Measurements from ENCODE around the gene GATA1.
A peak's percentile ranks its signal among the peaks of the same experiment; 100 is the strongest.
"Not testable (repeated sequence)": the region's sequence is repeated elsewhere in the genome, so short reads cannot be mapped to it uniquely, and the experiment has no call there.

The GATA1 gene

DNA sequence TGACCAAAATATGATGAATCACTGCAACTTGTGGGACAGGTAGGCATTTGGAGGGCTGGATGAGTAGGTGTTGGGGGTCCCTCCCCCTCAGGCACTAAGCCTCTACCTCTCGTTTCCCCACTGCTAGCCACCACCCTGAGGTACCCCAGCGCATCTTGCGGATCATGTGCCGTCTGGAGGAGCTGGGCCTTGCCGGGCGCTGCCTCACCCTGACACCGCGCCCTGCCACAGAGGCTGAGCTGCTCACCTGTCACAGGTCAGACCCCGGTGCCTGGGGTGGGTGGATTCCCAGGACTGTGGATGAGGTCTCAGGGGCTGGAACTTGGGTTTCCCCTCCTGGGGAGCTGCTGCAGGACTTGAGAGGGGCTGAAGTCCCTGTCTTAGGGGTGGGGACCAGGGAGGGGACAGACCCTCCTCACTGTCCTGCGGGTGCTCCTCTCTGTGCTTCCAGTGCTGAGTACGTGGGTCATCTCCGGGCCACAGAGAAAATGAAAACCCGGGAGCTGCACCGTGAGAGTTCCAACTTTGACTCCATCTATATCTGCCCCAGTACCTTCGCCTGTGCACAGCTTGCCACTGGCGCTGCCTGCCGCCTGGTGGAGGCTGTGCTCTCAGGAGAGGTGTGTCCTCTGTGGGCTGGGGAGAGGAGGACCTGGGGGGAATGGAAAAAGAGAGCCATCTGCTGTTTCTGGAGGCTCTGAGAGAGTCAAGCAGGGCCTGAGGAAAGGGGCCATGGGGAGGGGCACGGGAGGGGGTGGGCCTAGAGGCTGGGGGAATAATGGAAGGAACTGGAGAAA, 29.8 kb downstream of the GATA1 start:
- DNase-seq = no peak

DNA sequence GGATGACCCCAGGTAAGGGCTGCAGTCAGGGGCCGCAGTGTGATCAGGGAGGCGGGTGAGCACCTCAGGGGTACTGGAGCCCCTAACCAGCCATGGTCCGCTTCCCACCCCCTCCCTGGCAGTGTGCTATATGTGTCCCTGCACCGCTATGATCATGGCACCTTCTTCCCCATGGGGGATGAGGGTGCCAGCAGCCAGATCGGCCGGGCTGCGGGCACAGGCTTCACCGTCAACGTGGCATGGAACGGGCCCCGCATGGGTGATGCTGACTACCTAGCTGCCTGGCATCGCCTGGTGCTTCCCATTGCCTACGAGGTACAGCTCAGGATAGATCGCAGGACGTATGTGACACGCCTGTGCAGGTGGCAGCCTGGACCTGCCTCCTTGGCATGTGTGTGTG, 31.7 kb downstream of the GATA1 start:
- no peak for DNase-seq

DNA sequence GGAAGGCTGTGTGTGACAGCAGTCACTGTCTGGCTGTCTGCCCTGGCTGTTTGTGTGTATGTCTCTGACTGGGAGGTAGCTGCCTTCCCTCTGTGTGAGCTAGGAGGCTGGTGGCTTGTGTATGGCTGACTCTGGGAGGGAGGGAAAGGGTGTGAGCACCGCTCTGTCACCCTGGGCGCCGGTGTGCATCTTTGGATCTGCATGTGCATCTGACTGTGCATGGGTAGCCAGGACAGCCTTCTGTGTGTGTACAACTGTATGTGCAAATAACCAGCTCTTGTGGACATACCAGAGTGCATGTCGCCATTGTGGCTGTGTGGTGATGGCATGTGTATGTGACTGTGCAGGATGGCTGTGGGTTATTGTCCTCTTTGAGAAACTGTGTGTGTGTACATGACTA, 32.5 kb downstream of the GATA1 start:
- no peak for DNase-seq

DNA sequence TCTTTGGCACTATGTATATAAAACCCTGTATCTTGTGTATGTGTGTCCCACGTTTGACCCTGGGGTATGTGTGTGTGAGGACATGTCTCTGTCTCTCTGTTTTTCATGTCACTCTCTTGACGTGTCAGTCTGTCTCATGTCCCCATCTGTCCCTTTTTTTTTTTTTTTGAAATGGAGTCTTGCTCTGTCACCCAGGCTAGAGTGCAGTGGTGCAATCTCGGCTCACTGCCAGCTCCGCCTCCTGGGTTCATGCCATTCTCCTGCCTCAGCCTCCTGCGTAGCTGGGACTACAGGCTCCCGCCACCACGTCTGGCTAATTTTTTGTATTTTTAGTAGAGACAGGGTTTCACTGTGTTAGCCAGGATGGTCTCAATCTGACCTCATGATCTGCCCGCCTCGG, 33.0 kb downstream of the GATA1 start:
- not testable (repeated sequence) for DNase-seq

DNA sequence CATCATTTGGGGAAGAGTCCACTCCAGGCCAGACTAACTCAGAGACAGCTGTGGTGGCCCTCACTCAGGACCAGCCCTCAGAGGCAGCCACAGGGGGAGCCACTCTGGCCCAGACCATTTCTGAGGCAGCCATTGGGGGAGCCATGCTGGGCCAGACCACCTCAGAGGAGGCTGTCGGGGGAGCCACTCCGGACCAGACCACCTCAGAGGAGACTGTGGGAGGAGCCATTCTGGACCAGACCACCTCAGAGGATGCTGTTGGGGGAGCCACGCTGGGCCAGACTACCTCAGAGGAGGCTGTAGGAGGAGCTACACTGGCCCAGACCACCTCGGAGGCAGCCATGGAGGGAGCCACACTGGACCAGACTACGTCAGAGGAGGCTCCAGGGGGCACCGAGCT, 36.7 kb downstream of the GATA1 start:
- DNase-seq = no peak

DNA sequence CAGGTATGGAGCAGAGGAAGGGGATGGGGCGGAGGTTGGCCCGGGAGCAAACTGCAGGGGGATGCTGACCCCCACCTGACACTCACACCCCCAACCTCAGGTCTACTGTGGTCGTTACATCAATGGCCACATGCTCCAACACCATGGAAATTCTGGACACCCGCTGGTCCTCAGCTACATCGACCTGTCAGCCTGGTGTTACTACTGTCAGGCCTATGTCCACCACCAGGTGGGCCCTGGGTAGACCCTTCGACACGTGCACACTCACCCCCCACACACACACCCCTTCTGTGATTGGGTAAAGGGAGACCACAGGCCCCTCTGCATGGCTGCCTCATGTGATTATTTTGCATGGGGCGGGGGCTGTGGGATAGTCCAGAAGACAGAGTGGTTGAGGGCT, 37.7 kb downstream of the GATA1 start:
- DNase-seq = no peak

DNA sequence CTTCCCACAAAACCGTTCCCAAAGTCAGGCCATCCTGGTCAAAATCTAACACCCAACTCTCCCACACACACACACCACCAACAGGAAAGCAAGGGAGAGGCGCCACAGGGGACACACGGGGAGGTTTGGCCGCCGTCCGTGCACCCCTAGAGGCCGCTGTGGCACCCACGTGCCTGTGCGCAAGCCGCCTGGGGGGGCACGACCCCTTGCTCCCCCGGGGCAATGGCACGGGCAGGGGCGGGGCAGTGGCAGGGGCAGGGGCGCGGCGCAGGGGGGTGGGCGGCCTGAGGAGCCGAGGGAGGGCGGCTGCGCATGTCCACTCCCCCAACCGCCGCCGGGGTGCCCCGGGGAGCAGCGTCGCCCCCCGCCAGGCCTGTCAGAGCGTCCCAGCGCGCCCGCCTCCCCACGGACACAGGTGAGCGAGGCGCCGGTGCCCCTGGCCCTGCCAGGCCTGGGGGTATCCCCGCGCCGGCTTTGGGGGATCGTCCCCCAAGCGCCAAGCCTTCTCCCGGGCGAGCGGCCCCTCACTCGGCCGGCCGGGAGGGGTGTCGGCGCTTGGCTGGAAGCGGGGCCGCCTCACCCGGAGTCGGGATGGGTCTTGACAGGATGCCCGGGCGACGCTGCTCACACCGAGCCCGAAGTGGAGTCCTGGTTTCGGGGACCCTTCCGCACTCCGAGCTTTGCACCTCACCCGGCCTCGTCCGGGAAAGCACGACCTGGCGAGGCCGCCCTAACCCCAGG, 39.9 kb downstream of the GATA1 start, which contains the start of gene ERAS:
TSS of gene ERAS (plus strand) at position 379 of the 741 bp plus-strand sequence. CDS start 2,611 bp downstream, outside the sequence.
- no peak for DNase-seq

DNA sequence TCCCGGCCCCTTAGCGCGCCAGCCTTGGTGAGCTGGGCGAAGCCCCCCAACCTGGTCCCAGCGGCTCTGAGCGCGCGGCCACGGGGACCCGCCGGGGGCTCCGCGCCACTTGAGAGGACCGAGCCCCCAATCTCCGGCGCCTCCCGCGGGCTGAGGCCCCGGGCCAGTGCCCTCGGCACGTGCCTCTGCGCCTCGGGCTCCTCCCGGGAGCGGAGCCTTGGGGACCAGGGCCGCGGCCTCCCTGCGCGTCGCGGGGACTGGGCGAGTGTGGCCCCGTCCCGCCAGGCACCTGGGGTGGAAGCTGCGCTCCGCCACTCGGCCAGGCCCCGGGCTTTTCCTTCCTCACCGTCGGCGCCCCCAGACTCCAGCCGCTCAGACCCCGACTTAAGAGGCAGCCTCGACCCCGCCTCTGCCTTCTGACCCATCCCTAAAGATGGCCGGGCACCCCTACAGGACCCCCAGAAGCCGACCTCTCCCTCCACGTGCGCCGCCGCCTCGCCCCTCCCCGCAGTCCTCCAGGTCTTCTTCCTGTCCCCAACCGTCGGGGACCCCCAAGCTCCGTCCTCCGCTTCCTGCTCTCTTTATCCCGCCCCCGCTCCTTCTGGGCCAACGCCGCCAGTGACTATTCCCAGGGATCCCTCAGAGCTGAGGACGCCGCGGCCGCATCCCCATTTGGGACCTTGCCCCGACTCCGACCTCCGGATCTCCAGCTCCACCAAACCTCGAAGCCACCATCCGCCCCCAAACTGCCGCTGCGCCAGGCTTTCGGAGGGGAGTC, 40.7 kb downstream of the GATA1 start:
- no peak for DNase-seq

DNA sequence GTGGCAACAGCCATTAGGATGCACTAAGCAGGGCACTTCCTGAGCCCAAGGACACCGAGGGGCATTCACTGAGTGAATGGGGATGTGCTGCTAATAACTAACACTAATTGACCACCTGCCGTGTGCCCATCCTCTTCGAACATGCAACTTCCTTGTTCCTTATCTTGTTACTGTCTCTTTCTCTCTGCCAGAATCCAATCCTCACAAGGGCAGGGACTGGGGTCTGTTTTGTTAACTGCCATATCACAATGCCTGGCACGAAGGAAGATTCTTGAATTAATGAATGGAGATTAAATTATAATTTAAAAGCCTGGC, 41.2 kb downstream of the GATA1 start:
- DNase-seq = no peak

DNA sequence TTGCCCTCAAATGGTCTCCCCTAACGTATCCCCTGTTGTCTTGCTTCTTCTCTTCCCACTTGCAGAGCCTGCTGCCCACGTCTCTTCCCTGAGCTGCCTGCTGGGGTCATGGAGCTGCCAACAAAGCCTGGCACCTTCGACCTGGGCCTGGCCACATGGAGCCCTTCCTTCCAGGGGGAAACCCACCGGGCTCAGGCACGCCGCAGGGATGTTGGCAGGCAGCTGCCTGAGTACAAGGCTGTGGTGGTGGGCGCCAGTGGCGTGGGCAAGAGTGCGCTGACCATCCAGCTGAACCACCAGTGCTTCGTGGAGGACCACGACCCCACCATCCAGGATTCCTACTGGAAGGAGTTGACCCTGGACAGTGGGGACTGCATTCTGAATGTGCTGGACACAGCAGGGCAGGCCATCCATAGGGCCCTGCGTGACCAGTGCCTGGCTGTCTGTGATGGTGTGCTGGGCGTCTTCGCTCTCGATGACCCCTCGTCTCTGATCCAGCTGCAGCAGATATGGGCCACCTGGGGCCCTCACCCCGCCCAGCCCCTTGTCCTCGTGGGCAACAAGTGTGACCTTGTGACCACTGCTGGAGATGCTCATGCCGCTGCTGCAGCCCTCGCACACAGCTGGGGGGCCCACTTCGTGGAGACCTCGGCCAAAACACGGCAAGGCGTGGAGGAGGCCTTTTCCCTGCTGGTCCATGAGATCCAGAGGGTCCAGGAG, 42.8 kb downstream of the GATA1 start:
- no peak for DNase-seq

DNA sequence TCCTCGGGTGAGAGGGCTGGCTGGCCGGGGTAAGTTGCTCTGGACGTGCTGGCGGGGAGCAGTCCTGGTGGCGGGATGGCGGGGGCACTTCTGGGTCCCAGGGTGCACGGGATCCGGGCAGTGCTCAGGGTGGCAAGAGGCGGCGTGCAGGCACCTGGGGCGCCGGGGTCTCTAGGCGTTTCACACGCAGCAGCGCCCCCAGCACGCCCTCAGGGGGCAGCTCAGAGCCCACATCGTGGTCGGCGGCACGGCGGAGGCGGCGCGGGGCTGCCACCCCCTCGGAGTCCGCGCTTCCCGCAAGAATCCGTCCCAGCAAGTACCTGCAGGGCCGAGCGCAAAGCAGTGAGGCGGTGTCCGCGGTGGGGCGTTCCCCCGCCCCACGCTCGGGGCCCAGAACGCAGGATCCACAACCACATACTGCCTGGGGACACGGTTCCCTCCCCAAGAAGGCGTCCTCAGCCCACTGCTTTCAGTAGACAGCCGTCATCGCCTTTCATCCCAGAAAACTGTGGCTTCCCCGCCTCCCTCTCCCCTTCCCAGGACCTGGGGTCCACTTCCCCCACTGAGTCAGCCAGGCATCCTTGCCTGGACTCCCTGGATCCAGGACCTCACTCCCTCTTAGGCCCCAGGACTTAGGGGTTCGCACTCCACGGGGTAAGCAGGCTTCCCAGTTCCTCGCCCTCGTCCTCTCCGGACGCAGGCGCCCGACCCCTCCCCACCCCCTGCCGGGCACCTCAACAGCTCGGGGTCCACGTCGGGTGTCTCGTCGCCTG, 44.9 kb downstream of the GATA1 start:
- DNase-seq = no peak

DNA sequence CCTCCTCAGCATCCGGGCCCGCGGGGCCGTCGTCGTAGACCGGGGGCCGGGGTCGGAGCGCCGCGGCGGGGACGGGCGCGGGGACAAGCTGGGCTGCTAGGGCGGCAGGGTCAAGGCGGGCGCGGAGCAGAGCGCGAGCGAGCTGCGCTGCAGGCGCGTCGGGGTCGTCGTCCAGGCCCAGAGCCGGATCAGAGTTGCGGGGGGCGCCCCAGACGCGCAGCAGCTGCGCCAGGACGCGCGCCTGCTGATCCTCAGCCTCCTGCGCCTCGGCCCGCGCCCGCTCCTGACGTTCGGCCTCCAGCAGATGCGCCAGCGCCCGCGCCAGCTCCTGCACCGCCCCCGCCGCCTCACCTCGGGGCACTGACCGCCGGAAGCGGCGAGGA, 45.5 kb downstream of the GATA1 start:
- DNase-seq = no peak

DNA sequence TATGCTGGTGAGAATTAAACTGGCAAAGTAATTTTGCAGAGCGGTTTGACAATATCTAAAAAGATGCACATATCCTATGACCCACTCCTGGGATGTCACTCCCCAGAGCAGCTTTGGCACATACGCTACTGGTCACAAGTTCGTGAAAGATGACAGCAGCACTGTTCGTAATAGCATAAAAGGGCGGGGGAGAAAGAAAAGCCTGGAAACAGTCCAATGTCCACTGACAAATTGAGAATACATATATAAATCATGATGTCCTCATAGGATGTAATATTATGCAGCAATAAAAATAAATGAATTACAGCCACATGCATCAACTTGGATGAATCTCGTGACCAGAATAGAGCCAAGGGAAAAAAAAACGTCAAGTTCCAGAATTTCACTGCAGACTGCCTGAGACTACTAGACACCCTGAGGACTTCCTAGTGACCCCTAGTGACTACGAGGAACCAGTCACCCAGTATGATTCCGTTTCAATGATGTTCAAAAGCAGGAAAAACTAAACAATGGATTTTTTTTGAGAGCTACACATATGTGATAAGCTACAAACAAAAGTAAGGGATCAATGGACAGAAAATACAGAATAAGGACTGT, 47.2 kb downstream of the GATA1 start:
- no peak for DNase-seq

DNA sequence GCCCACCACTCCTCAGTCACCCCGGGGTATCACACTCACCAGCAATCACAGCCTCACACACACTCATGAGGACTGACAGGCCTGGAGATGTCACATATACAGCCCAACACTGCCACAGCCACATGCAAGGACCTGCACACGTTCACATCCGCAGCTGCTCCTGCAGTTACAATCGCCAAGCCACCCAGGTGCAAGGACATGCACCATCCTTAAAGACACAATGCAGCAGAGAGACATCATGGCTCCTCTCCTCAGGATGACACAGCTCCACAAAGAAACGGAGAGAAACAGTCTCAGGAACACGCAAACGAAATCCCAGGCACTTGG, 48.0 kb downstream of the GATA1 start:
- DNase-seq = peak; percentile 6

DNA sequence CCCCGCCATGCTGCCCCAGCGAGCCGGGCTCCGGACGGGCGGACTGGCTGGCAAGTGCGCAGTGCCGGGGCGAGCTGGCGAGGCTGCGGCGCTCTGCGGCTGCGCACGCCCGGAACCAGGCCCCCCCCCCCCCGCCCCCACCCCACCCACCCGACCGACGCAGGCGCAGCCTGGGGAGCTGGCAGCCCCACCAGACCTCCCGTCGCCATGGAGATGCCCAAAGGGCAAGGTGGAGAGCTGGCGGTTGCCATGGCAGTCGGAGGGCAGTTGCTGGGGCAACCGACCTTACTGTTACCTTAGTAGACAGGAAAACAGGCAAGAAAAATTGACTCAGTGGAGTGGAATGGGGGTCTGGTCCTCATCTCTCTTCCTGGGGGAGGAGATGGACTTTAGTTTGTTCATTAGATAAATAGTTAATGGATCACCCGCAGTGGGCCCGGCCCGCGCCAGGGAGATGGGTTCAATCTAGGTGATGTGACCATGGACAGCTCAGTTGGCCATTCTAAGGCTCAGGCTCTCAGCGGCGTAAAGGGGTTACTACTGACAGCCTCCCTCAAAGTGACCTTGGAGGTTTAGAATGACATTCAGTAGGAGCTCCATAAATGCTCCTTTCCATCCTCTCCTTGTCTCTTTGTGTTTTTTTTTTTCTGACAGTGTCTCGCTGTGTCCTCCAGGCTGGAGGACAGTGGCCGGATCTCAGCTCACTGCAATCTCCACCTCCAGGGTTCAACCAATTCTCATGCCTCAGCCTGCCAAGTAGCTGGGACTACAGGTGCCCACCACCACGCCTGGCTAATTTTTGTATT, 49.3 kb downstream of the GATA1 start, which contains the start of gene PCSK1N:
TSS of gene PCSK1N (minus strand) at position 87 of the 806 bp plus-strand sequence. CDS start at position 9, 78 bp downstream.
- DNase-seq = peak; percentile 80

DNA sequence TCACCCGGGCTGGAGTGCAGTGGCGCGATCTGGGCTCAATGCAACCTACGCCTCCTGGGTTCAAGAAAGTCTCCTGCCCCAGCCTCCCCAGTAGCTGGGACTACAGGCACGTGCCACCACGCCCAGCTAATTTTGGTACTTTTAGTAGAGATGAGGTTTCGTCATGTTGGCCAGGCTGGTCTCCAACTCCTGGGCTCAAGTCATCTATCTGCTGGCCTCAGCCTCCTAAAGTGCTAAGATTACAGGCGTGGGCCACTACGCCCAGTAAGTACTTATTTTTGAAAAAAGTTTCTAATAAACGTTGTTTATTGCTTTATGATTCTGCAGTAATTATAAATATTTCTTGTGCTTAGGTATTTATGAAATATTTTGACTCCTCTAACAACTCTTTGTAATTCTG, 53.3 kb downstream of the GATA1 start:
- DNase-seq = no peak

Measured in NCI-H1105 treated with DMSO at 0.1 percent for 48 hours (cell line).